ENCODE data around the gene BTBD7. TPM values are rescaled to one million over a fixed set of nuclear protein-coding genes. Genes with fewer than 3 reads are reported as not detected.

The BTBD7 gene
- polyA plus RNA-seq, 1 donor (not counting 4 experiments of a cell fraction or from before 2014, with no cell fraction given), result 25.1 TPM

- no peak overlapping the region for H3K9ac ChIP-seq (ENCODE audit: control insufficient read depth, extremely low read depth, insufficient read depth, low read length)
- H3K27ac ChIP-seq (ENCODE audit: control insufficient read depth, insufficient read depth, low read length), result no peak overlapping the region
- H3K27me3 ChIP-seq (ENCODE audit: control insufficient read depth, extremely low read depth, insufficient read depth, low read length), result no peaks in the 10 kb centered on the region
- H3K4me1 ChIP-seq (ENCODE audit: control insufficient read depth, extremely low read depth, insufficient read depth, low read length), result peaks cover 24% of the 10 kb centered on the region
- H3K4me2 ChIP-seq (ENCODE audit: control insufficient read depth, extremely low read depth, insufficient read depth, low read depth, low read length), result peak overlapping the region; percentile 3
- dilution Hi-C loops (cut with MboI; ENCODE audit: extremely low pct_ligation_motif_present, low sequenced_read_pairs), result no loop called here
- H3K9me1 ChIP-seq (ENCODE audit: control insufficient read depth, extremely low read depth, insufficient read depth, low read length), result peaks cover 7% of the 10 kb centered on the region
- H2AFZ ChIP-seq (ENCODE audit: control insufficient read depth, low read length), result no peak overlapping the region
- H3K9me3 ChIP-seq (ENCODE audit: control insufficient read depth, low read depth, low read length), result no peaks in the 10 kb centered on the region
- H3K79me2 ChIP-seq (ENCODE audit: control insufficient read depth, insufficient read depth, low read length), result peaks cover 94% of the 10 kb centered on the region
- no peak overlapping the region for H3K4me3 ChIP-seq (ENCODE audit: control insufficient read depth in 2 of 3, extremely low read depth in 1 of 3, insufficient read depth in 2 of 3, low read depth in 1 of 3, low read length in 3 of 3)
- H3K36me3 ChIP-seq (ENCODE audit: control insufficient read depth in 2 of 2, extremely low read depth in 1 of 2, insufficient read depth in 2 of 2, low read length in 2 of 2), result peaks cover 2 to 7% of the 10 kb centered on the region in 2 experiments
- FAIRE-seq (no peak), DNase-seq (ENCODE audit: low read depth, low spot score) (no peak)
- no peak for TF ChIP-seq CTCF (optimal IDR thresholded peaks at IDR 0.05 in 1 of 3, IDR thresholded peaks at IDR 0.05 in 1 of 3, conservative IDR thresholded peaks at IDR 0.05 in 1 of 3; ENCODE audit: extremely low read depth in 1 of 3, insufficient read depth in 2 of 3, low read length in 3 of 3)
- TF ChIP-seq EZH2 (IDR thresholded peaks at IDR 0.05; ENCODE audit: low read length), result no peak
- H4K20me1 ChIP-seq (ENCODE audit: control insufficient read depth, extremely low read depth, insufficient read depth, low read length), result peaks cover 6% of the 10 kb centered on the region
Observed at GRCh38 chr14:93317875-93318807, 14.7 kb downstream of the BTBD7 start.

- FAIRE-seq (no peak), DNase-seq (ENCODE audit: low read depth, low spot score) (no peak)
- Histone ChIP-seq H3K4me3 (ENCODE audit: control insufficient read depth in 2 of 3, extremely low read depth in 1 of 3, insufficient read depth in 2 of 3, low read depth in 1 of 3, low read length in 3 of 3) (no peak overlapping the region), H3K27ac (ENCODE audit: control insufficient read depth, insufficient read depth, low read length) (no peak overlapping the region), H3K36me3 (ENCODE audit: control insufficient read depth in 2 of 2, extremely low read depth in 1 of 2, insufficient read depth in 2 of 2, low read length in 2 of 2) (peaks cover 0 to 2% of the 10 kb centered on the region in 2 experiments), H3K79me2 (ENCODE audit: control insufficient read depth, insufficient read depth, low read length) (peaks cover 94% of the 10 kb centered on the region), H2AFZ (ENCODE audit: control insufficient read depth, low read length) (no peak overlapping the region), H3K4me1 (ENCODE audit: control insufficient read depth, extremely low read depth, insufficient read depth, low read length) (peaks cover 24% of the 10 kb centered on the region), H3K9me1 (ENCODE audit: control insufficient read depth, extremely low read depth, insufficient read depth, low read length) (peaks cover 2% of the 10 kb centered on the region), H4K20me1 (ENCODE audit: control insufficient read depth, extremely low read depth, insufficient read depth, low read length) (peaks cover 6% of the 10 kb centered on the region), H3K9me3 (ENCODE audit: control insufficient read depth, low read depth, low read length) (no peaks in the 10 kb centered on the region), H3K9ac (ENCODE audit: control insufficient read depth, extremely low read depth, insufficient read depth, low read length) (no peak overlapping the region), H3K4me2 (ENCODE audit: control insufficient read depth, extremely low read depth, insufficient read depth, low read depth, low read length) (no peak overlapping the region), H3K27me3 (ENCODE audit: control insufficient read depth, extremely low read depth, insufficient read depth, low read length) (no peaks in the 10 kb centered on the region)
- dilution Hi-C loops (cut with MboI; ENCODE audit: extremely low pct_ligation_motif_present, low sequenced_read_pairs), result no loop called here
- no peak for TF ChIP-seq EZH2 (IDR thresholded peaks at IDR 0.05; ENCODE audit: low read length)
- no peak for TF ChIP-seq CTCF (optimal IDR thresholded peaks at IDR 0.05 in 1 of 3, IDR thresholded peaks at IDR 0.05 in 1 of 3, conservative IDR thresholded peaks at IDR 0.05 in 1 of 3; ENCODE audit: extremely low read depth in 1 of 3, insufficient read depth in 2 of 3, low read length in 3 of 3)
Observed at GRCh38 chr14:93317210-93317874, 15.5 kb downstream of the BTBD7 start.
